RWPE1 (cell line): ENCODE measurements around the gene GORASP1.

Experiments used
- CTCF ChIA-PET: fragments of 350-600 bp; sonication (Branson Sonifier 250); formaldehyde crosslinking; extraction: SDS; loops from one replicate; lab custom pipeline; 2021; lab: Yijun Ruan, JAX
- POLR2A ChIA-PET: fragments of 400-600 bp; formaldehyde crosslinking; extraction: SDS; loops from one replicate; lab custom pipeline; 2020; ENCODE audit warnings: antibody characterized with exemption; ENCODE audit not compliant: low non-redundant PET; lab: Yijun Ruan, JAX
- DNase-seq: peaks from one replicate; pipeline ENCODE4 v3.0.0; 2012; ENCODE audit warnings: low spot score
- H3K27ac ChIP-seq: fragments of 450-650 bp; 2 replicates; pipeline ENCODE4 v1.5.1; 2017
- TF ChIP-seq, protein P1 (sequence below): fragments of 450-650 bp; conservative IDR thresholded peaks from 2 replicates; pipeline ENCODE4 v1.5.1; 2017; ENCODE audit warnings: low read depth, mild to moderate bottlenecking

Gene GORASP1

GRCh38 chr3:39133093-39133490 is 25.7 kb upstream of the GORASP1 start:
- POLR2A ChIA-PET, result no interaction called here
- H3K27ac ChIP-seq, result no peak overlapping the region
- no peak for DNase-seq
- CTCF ChIA-PET, result no interaction called here
- TF ChIP-seq, protein P1, sequence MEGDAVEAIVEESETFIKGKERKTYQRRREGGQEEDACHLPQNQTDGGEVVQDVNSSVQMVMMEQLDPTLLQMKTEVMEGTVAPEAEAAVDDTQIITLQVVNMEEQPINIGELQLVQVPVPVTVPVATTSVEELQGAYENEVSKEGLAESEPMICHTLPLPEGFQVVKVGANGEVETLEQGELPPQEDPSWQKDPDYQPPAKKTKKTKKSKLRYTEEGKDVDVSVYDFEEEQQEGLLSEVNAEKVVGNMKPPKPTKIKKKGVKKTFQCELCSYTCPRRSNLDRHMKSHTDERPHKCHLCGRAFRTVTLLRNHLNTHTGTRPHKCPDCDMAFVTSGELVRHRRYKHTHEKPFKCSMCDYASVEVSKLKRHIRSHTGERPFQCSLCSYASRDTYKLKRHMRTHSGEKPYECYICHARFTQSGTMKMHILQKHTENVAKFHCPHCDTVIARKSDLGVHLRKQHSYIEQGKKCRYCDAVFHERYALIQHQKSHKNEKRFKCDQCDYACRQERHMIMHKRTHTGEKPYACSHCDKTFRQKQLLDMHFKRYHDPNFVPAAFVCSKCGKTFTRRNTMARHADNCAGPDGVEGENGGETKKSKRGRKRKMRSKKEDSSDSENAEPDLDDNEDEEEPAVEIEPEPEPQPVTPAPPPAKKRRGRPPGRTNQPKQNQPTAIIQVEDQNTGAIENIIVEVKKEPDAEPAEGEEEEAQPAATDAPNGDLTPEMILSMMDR, result no peak

DNA sequence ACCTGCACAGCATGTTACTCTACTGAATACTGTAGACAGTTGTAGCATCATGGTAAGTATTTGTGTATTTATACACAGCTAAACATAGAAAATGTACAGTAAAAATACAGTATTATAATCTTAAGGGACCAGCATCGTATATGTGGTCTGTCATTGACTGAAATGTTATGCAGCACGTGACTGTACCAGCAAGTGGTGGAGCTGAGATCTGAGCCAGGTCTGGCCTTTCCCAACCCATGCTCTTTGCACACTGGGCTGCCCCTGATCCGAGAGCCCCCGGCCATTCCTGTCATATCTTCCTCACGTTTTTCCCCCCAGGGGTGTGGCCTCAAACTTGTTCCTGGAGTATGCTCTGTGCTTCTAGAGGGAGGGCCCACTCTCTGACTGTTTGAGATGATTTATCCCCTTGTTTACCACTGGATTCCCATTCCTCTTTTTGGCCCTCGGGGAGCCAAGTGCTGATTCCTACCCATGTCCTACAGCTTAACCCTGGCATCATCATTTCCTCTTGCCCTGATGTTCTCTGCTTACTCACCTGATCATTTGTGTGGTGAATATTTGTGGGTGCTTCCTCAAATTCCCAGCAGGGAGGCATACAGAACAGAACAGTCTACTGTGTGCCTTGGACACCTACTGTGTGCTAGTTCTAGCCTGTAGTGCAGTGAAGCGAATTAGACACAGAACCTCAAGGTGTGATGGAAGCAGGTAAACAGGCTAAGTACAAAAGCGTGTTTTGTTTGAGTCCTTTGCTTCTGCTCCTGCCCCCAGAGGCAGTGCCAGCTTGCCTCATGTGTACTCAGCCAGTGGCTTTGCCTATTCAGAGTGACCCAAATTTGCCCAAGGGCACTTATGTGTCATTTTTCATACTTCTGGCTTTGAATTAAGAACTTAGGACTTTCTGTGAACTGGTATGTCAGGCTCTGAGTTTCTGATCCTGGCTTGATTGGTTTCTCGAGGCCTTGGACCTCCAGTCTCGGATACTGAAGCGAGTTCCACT is 25.0 kb upstream of the GORASP1 start:
- H3K27ac ChIP-seq, result no peak overlapping the region
- CTCF ChIA-PET, result no interaction called here
- TF ChIP-seq, protein P1, result no peak
- no peak for DNase-seq
- POLR2A ChIA-PET, result no interaction called here

- ChIA-PET CTCF (interaction anchor here (0.7 kb wide), 1 partner anchor 634 kb away, joined by 3 read pairs; no protein-coding TSS in a partner anchor), POLR2A (no interaction called here)
- no peak overlapping the region for H3K27ac ChIP-seq
- TF ChIP-seq, protein P1, result no peak
- DNase-seq, result no peak
Observed at GRCh38 chr3:39130693-39131265, 23.4 kb upstream of the GORASP1 start.

DNA sequence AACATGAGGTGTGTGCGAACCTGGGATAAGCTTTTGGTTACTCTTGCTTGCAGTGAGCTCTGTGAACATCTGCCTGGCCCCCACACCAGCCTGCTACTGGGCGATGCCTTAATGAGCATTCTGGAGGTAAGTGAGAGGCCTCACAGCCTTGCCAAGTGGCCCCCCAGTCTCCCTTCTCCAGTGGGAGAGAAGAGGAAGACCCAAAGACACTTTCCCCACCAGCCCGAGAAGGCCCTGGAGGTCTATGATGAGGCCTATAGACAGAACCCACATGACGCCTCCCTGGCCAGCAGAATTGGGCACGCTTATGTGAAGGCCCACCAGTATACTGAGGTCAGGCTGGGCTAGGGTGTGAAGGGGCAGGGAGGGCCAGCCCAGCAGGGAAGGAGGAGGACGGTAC is 22.6 kb upstream of the GORASP1 start:
- POLR2A ChIA-PET, result no interaction called here
- CTCF ChIA-PET, result interaction anchor here (0.7 kb wide), 2 partner anchors 196 to 633 kb away, joined by 3 read pairs; no protein-coding TSS in a partner anchor
- TF ChIP-seq, protein P1, result no peak
- no peak for DNase-seq
- no peak overlapping the region for H3K27ac ChIP-seq

GRCh38 chr3:39128951-39129350 is 21.5 kb upstream of the GORASP1 start:
- ChIA-PET CTCF (interaction anchor here (4.0 kb wide), 1 partner anchor 159 kb away, joined by 15 read pairs; no protein-coding TSS in a partner anchor), POLR2A (no interaction called here)
- TF ChIP-seq, protein P1, result no peak
- no peak overlapping the region for H3K27ac ChIP-seq
- DNase-seq, result no peak

- DNase-seq, result no peak
- H3K27ac ChIP-seq, result no peak overlapping the region
- TF ChIP-seq, protein P1, result no peak
- ChIA-PET CTCF (interaction anchor here (4.0 kb wide), 1 partner anchor 160 kb away, joined by 15 read pairs; no protein-coding TSS in a partner anchor), POLR2A (no interaction called here)
Observed at GRCh38 chr3:39127908-39128304, 20.5 kb upstream of the GORASP1 start.
